ENCODE results near the gene ARPC4.

DNA sequence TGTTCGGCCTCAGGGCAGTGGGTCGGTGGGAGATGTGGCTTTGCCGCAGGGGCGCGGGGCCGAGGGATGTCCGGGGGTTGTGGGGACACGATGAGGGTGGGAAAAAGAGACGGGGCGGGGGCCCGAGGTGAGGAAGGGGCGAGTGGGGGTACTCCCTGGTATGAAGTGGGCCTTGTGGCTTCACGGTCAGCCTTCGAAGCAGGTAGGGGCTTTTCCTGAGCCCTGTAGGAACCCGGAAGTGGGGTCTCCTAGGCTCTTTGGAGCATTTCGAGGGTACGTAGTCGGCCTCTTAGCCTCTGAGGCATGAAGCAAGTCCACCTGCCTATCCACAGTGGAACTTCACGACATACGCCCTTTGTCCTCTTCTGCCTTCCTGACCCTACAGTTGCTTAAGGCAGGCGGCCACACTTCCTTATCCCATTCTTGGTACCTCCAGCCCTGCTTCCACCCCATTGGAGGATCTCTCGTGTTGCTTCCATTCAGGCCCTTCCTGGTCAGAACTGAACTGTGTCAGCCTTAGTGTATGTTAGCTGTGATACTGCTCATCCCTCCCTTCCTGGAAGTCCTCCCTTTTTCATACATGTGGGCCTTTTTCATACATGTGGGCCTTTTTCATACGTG lies 389 bp downstream of the ARPC4 start:
- peak; percentile 56 for TF ChIP-seq POLR2A (IDR thresholded peaks at IDR 0.05; ENCODE audit: low read length)
- TF ChIP-seq GATA1 (IDR thresholded peaks at IDR 0.05; ENCODE audit: low read depth, low read length): no peak

All from erythroblast (primary cell).